SK-MEL-5 (cell line): ENCODE data around the gene THUMPD3. TPM values are rescaled to one million over a fixed set of nuclear protein-coding genes. Genes with fewer than 3 reads are reported as not detected.

Source experiments
- DNase-seq: peaks from one replicate; pipeline ENCODE4 v3.0.0-alpha.2; 2016; ENCODE audit warnings: low read depth, low spot score
- in situ Hi-C: cut with HindIII; loops from 2 replicates; pipeline ENCODE4 v1.10.0; 2016; ENCODE audit warnings: low sequenced_read_pairs, high pct_unique_total_duplicates, low pct_unique_long_range_greater_than_20kb
- total RNA-seq: library from RNA; depleted of rRNA; stranded (reverse); fragments of >200 nt; shearing (Covaris generic); gene quantifications from 2 replicates; pipeline ENCODE4 v1.2.3, GENCODE V29; 2014

Gene THUMPD3
- total RNA-seq, 1 experiment from 2014 or later, result 73.5 TPM

GRCh38 chr3:9349321-9350117, 13.3 kb upstream of the THUMPD3 start:
- in situ Hi-C loops, result no loop called here
- peak; percentile 47 for DNase-seq

DNA sequence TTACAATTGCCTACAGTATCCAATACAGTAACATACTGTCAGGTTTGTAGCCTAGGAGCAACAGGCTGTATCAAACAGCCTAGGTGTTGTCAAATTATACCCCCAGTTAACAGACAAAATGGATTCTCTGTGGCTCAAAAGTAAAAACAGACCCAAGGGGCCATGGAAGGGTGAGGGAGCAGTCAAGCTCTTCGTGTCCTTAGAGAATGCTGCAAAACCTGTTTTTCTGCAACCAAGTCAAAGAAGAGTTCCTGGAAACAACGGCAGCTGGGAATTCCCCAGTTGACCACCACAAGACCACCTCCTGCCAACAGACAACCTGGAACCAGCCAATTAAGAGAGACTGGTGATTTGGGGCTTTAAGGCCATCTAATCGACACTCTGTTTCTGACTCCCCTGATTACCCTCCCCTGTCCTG, 11.1 kb upstream of the THUMPD3 start:
- in situ Hi-C loops, result no loop called here

GRCh38 chr3:9352917-9353752, 9.7 kb upstream of the THUMPD3 start:
- in situ Hi-C loops, result no loop called here
- peak; percentile 73 for DNase-seq

More for the DNA sequence above, 11.1 kb upstream of the THUMPD3 start:
- no peak for DNase-seq

GRCh38 chr3:9361691-9362388, 1.0 kb upstream of the THUMPD3 start:
- DNase-seq, result no peak
- in situ Hi-C loops, result no loop called here

DNA sequence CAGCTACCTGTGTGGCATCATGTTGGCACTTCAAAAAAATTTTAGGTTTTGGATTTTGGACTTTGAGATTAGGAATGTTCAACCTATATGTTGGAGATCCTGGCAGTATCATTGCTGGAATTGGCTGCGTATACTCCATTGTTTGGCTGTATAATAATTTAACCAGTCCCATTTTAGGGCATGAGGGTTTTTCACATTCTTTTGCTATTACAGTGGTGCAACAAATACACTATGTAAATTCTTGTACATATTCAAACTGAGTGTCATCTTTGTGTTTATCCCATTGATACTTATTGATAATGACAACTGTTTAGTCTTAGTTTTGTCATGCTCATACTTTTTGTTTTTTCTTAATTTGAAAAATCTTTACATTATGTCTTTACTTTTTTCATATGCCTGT, 6.7 kb downstream of the THUMPD3 start:
- no peak for DNase-seq
- in situ Hi-C loops, result no loop called here

- in situ Hi-C loops, result no loop called here
- no peak for DNase-seq
Measured at GRCh38 chr3:9373465-9373864, 10.6 kb downstream of the THUMPD3 start.

DNA sequence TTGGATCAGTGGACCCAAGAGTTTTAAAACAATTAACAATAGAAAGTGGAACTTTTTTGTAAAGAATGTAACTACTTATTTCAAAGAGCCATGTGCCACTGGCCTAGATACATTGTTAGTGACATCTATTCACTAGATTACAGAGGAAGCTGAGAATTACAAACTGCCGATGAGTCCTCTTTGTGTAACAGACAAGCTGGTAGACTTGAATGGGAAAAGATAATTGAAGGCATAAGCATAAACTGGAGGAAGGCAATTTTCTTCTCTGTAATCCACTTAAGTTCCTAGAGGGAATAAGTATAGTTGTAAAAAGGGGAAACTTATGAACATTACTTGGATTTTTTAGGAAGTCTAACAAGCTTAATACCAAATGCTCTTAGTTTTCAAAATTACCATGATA, 15.1 kb downstream of the THUMPD3 start:
- no peak for DNase-seq

DNA sequence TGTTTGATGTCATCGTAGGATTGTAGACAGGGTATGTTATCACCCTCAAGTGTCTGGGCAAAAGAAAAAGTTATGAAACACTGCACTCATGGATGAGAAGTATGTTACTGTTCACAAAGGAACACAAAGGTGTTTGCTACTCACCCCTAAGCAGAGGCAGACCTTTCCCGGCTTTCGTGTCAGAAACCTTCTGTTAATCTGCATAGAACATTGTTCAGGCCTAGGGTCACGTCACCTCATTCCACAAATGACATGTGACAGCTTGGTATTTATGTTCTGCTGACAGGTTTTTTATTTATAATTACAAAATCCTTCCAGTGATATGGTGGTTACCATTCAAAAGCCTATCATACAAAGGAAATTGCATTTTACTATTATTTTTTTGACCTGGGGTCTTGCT, 16.5 kb downstream of the THUMPD3 start:
- in situ Hi-C loops, result no loop called here
- no peak for DNase-seq

More for the DNA sequence above, 15.1 kb downstream of the THUMPD3 start:
- in situ Hi-C loops, result no loop called here

GRCh38 chr3:9380014-9380413, 17.2 kb downstream of the THUMPD3 start:
- in situ Hi-C loops, result no loop called here
- no peak for DNase-seq

- DNase-seq, result no peak
- in situ Hi-C loops, result no loop called here
Measured at GRCh38 chr3:9384141-9384828, 21.4 kb downstream of the THUMPD3 start.

DNA sequence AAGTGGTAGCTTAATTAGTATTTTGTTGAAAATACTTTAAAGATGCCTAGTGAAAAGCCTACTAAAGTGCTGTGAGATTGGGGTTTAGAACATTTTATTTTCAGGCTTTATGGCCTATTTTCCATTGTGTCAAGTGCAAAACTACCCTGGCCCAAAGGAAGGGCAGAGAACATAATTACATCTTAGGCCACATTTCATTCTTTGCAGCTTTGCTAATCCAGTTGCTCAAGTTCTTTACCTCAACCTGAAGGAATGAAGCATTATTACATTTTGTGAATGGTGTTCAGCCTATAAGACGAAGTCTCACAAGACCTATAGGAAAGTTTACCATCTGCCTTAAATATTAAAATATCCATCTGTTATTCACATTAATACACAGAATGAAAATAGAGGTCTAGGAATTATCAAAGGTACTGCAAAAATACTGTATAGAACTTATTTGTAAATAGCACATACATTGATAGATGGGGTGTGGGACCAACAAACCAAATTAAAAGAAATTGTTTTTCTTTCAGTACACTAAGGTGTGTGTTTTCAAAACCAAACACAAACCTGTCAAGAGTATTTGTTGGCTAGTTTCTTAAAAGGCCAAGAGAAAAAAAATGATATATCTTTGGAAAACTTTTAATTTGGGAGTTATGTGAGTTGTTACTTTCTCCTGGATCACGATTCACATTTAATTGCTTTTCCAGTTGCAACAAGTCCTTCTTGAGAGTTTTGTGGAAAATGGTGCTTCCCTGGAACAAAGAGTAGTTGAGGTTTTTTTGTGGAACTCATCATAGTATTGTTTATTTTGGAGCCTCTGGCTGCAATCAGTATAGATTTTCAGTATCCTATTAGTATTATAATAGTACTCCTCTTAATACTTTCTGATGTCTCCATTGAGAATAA, 22.6 kb downstream of the THUMPD3 start:
- in situ Hi-C loops, result no loop called here

DNA sequence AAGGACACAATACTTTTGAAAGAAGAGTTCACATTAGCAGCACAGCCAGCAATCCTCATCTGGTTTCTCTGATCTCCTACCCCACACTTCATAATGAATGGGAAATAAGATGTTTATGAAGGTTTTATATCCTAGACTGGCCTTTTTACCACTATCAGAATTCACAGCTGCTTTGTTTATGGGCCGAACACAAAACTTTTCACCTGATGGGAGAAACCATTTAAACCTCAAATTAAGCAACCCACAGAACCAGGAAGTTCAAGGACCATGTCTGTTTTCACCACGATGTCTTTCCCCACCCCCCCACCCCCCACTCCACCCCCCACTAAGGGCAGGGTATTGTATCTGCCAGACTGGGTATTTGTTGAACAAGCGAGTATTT, 23.2 kb downstream of the THUMPD3 start:
- in situ Hi-C loops, result no loop called here
- no peak for DNase-seq

More for the DNA sequence above, 22.6 kb downstream of the THUMPD3 start:
- no peak for DNase-seq

- in situ Hi-C loops, result no loop called here
Measured at GRCh38 chr3:9386501-9387321, 23.9 kb downstream of the THUMPD3 start.

GRCh38 chr3:9387322-9387655, 24.4 kb downstream of the THUMPD3 start:
- in situ Hi-C loops, result no loop called here
- DNase-seq, result no peak

More at GRCh38 chr3:9386501-9387321, 23.9 kb downstream of the THUMPD3 start:
- no peak for DNase-seq

DNA sequence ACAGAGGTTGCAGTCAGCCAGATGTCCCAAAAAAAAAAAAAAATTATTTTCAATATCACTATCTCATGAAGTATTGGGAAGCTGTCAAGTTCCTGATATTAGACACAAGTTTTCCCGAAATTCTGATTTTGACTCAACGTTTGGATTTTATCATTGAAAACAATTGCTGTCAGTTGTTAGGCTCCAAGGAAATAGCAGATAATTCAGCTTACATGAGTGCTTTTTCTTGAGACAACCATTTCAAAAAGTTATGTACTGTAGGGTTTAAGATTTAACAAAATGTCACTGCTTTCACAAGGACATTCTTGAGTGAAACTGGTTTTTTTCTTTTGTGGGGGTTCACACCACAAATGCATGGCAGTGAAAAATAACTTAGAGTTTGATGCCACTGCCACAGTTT, 25.3 kb downstream of the THUMPD3 start:
- in situ Hi-C loops, result no loop called here
- no peak for DNase-seq
